Small intestine (tissue), 16 donors: ENCODE results near the gene KIR2DL1. TPM values are rescaled to one million over a fixed set of nuclear protein-coding genes. Genes with fewer than 3 reads are reported as not detected.
"Not testable (repeated sequence)": the region's sequence is repeated elsewhere in the genome, so short reads cannot be mapped to it uniquely, and the experiment has no call there.

ENCODE experiments used
- DNase-seq, 2 donors: peaks; one replicate each; pipeline versions ENCODE4 v3.0.0 to v3.0.0-alpha.2; 2013
- FAIRE-seq: peaks from 2 replicates; lab custom pipeline; 2012; peaks lifted over from hg19 to GRCh38; lab: Jason Lieb, UNC
- H3K27ac ChIP-seq, 3 donors: one replicate each; pipeline ENCODE4 v1.5.1; 2013; ENCODE audit warnings: low read length in 2 of 3, mild to moderate bottlenecking in 2 of 3, control low read depth in 1 of 3, inconsistent platforms in 1 of 3, low read depth in 1 of 3, moderate library complexity in 1 of 3
- H3K27me3 ChIP-seq, 3 donors: one replicate each; pipeline ENCODE4 v1.6.1; 2013; ENCODE audit warnings: low read length in 3 of 3, inconsistent platforms in 1 of 3; ENCODE audit not compliant: control insufficient read depth in 3 of 3, insufficient read depth in 3 of 3
- H3K36me3 ChIP-seq, 3 donors: one replicate each; pipeline ENCODE4 v1.6.1; 2013; ENCODE audit warnings: low read length in 3 of 3, inconsistent platforms in 1 of 3, low read depth in 1 of 3, mild to moderate bottlenecking in 1 of 3, moderate library complexity in 1 of 3; ENCODE audit not compliant: control insufficient read depth in 3 of 3, insufficient read depth in 2 of 3
- H3K4me1 ChIP-seq, 3 donors: one replicate each; pipeline ENCODE4 v1.6.1; 2013; ENCODE audit warnings: low read length in 2 of 3, inconsistent platforms in 1 of 3, low read depth in 1 of 3, mild to moderate bottlenecking in 1 of 3, moderate library complexity in 1 of 3; ENCODE audit not compliant: control insufficient read depth in 3 of 3, insufficient read depth in 2 of 3
- H3K4me3 ChIP-seq, 3 donors: one replicate each; pipeline ENCODE4 v1.5.1; 2013; ENCODE audit warnings: low read length in 3 of 3, control low read depth in 1 of 3, inconsistent platforms in 1 of 3, low read depth in 1 of 3, mild to moderate bottlenecking in 1 of 3, moderate library complexity in 1 of 3
- H3K9me3 ChIP-seq, 2 donors: one replicate each; pipeline ENCODE4 v1.6.1; 2013; ENCODE audit warnings: low read depth in 1 of 2, low read length in 1 of 2; ENCODE audit not compliant: control insufficient read depth in 2 of 2, insufficient read depth in 1 of 2
- WGBS, 3 donors: extraction: QIAGEN DNeasy Blood & Tissue Kit; methylation state at CpG; one replicate each; pipeline ENCODE4 v1.1.7; 2013; 5-methylcytosine and 5-hydroxymethylcytosine counted together
- long read RNA-seq, 10 donors: transcript quantifications; one replicate each; lab custom pipeline, GENCODE V29; 2026
- polyA plus RNA-seq, 4 donors: library from polyadenylated mRNA; stranded (reverse) in 3 of 4; unstranded in 1 of 4; fragments of 200-250 nt in 3 of 4; fragments of 120-200 nt in 1 of 4; gene quantifications; one replicate each; pipeline versions ENCODE4 v1.2.1 to v1.2.3, GENCODE V29; 2013
- donor health status: healthy with polysubstance abuse.
- donor health status: control.
- donor health status: control.
- donor health status: Bipolar disorder and iron deficiency.
- donor health status: healthy.

Gene KIR2DL1
- under 1 TPM in 2 of 4 donors, not detected in 2; 0.04 to 0.07 TPM for polyA plus RNA-seq
- long read RNA-seq, donor 1, result 0 reads
- long read RNA-seq, donor 2, result 0 reads
- long read RNA-seq, donor 3, result 0 reads
- long read RNA-seq, donor 4, result 0 reads
- long read RNA-seq, donor 5, result 0 reads
- long read RNA-seq, donor 6, result 0 reads
- long read RNA-seq, donor 7, result 0 reads
- long read RNA-seq, donor 8, result 0 reads
- long read RNA-seq, donor 9, result 0 reads
- long read RNA-seq, donor 10, result 0 reads

DNA sequence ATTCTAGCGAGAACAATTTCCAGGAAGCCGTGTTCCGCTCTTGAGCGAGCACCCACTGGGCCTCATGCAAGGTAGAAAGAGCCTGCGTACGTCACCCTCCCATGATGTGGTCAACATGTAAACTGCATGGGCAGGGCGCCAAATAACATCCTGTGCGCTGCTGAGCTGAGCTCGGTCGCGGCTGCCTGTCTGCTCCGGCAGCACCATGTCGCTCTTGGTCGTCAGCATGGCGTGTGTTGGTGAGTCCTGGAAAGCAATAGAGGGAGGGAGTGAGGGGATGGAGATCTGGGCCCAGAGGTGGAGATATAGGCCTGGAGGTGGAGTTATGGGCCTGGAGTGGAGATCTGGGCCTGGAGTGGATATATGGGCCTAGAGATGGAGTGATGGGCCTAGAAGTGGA lies at the start of gene KIR2DL1:
TSS of gene KIR2DL1 (plus strand) at position 148 of the 400 bp plus-strand sequence. CDS start at position 206, 58 bp downstream.
- not testable (repeated sequence) for H3K27me3 ChIP-seq, H3K27ac ChIP-seq, H3K4me3 ChIP-seq, DNase-seq, H3K36me3 ChIP-seq, H3K4me1 ChIP-seq, FAIRE-seq
- peaks cover 0 to 28% of the 10 kb centered on the region in 2 donors for H3K9me3 ChIP-seq
- 92 to 93% (median 92%) methylated on average over 14 to 15 of the region's 15 CpGs for WGBS, 3 donors

DNA sequence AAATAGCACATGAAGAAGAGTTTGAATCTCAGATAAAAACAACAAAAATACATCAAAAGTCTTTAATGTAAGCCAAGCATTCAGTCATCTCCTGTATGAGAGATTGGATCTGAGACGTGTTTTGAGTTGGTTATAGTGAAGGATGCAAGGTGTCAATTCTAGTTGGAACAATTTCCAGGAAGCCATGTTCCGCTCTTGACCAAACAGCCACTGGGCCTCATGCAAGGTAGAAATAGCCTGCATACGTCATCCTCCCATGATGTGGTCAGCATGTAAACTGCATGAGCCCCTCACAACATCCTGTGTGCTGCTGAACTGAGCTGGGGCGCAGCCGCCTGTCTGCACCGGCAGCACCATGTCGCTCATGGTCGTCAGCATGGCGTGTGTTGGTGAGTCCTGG lies 45.5 kb upstream of the KIR2DL1 start, which contains the start of gene KIR3DL3:
TSS of gene KIR3DL3 (plus strand) at position 301 of the 400 bp plus-strand sequence. CDS start at position 356, 55 bp downstream.
- 81 to 87% (median 85%) methylated on average over 9 of the region's 9 CpGs for WGBS, 3 donors

GRCh38 chr19:54724644-54725043 lies 44.9 kb upstream of the KIR2DL1 start:
- Histone ChIP-seq H3K4me1 (no peaks in the 10 kb centered on the region), H3K27me3 (no peaks in the 10 kb centered on the region), H3K36me3 (no peaks in the 10 kb centered on the region), H3K9me3 (peaks cover 0 to 4% of the 10 kb centered on the region in 2 donors), H3K27ac (no peak overlapping the region), H3K4me3 (no peak overlapping the region)
- 56 to 64% (median 62%) methylated on average over 3 of the region's 3 CpGs for WGBS, 3 donors
- FAIRE-seq (no peak), DNase-seq (no peak)

More for the DNA sequence above, 45.5 kb upstream of the KIR2DL1 start, which contains the start of gene KIR3DL3:
- no peak within 1 kb of the TSS for H3K27ac ChIP-seq
- H3K4me3 ChIP-seq, result no peak within 1 kb of the TSS
- no peaks in the 10 kb centered on the region for H3K27me3 ChIP-seq
- no peak for FAIRE-seq
- H3K4me1 ChIP-seq, result no peaks in the 10 kb centered on the region
- peaks cover 0 to 4% of the 10 kb centered on the region in 2 donors for H3K9me3 ChIP-seq
- no peak for DNase-seq
- no peaks in the 10 kb centered on the region for H3K36me3 ChIP-seq

DNA sequence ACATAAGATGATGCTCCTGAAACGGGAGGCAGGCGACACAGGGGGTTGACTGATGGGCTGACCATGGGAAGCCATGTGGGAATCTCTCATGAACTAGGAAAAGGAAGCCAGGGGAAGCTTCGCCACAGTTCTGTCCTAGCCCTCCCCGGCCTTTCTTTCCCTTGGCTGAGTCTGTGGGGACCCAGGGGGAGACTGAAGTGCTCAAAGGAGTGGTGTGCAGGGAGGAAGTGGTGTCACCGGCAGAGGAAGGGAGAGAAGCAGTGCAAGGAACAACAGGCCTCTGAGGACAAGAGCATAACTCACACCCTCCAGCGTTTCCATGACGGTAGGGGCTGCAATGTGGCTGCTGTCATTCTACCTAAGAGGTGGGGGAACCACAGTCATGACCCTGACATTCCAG lies 44.3 kb upstream of the KIR2DL1 start:
- FAIRE-seq, result no peak
- WGBS, 3 donors, result 76 to 84% (median 78%) methylated on average over 7 of the region's 7 CpGs

DNA sequence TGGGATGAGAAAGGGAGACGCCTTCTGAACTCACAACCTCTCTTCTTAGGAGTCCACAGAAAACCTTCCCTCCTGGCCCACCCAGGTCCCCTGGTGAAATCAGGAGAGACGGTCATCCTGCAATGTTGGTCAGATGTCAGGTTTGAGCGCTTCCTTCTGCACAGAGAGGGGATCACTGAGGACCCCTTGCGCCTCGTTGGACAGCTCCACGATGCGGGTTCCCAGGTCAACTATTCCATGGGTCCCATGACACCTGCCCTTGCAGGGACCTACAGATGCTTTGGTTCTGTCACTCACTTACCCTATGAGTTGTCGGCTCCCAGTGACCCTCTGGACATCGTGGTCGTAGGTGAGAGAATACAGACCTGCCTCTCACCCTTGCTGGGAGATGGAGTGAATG lies 42.0 kb upstream of the KIR2DL1 start:
- Histone ChIP-seq H3K9me3 (peaks cover 0 to 4% of the 10 kb centered on the region in 2 donors), H3K4me1 (no peaks in the 10 kb centered on the region), H3K4me3 (no peak overlapping the region), H3K36me3 (no peaks in the 10 kb centered on the region), H3K27me3 (no peaks in the 10 kb centered on the region), H3K27ac (no peak overlapping the region)
- FAIRE-seq (no peak), DNase-seq (no peak)
- WGBS, 3 donors, result 70 to 80% (median 73%) methylated on average over 10 of the region's 10 CpGs

More for the DNA sequence above, 44.3 kb upstream of the KIR2DL1 start:
- DNase-seq, result no peak
- no peaks in the 10 kb centered on the region for H3K4me1 ChIP-seq
- H3K36me3 ChIP-seq, result no peaks in the 10 kb centered on the region
- no peak overlapping the region for H3K4me3 ChIP-seq
- no peak overlapping the region for H3K27ac ChIP-seq
- H3K9me3 ChIP-seq, result peaks cover 0 to 4% of the 10 kb centered on the region in 2 donors
- no peaks in the 10 kb centered on the region for H3K27me3 ChIP-seq

GRCh38 chr19:54728167-54728566 lies 41.4 kb upstream of the KIR2DL1 start:
- 53 to 71% (median 66%) methylated on average over 3 of the region's 3 CpGs for WGBS, 3 donors
- no peaks in the 10 kb centered on the region for H3K36me3 ChIP-seq
- H3K27me3 ChIP-seq, result no peaks in the 10 kb centered on the region
- no peak overlapping the region for H3K27ac ChIP-seq
- FAIRE-seq, result no peak
- peaks cover 0 to 4% of the 10 kb centered on the region in 2 donors for H3K9me3 ChIP-seq
- H3K4me1 ChIP-seq, result no peaks in the 10 kb centered on the region
- no peak for DNase-seq
- H3K4me3 ChIP-seq, result no peak overlapping the region

- H3K36me3 ChIP-seq, result no peaks in the 10 kb centered on the region
- H3K4me3 ChIP-seq, result no peak overlapping the region
- no peaks in the 10 kb centered on the region for H3K4me1 ChIP-seq
- H3K9me3 ChIP-seq, result peaks cover 0 to 7% of the 10 kb centered on the region in 2 donors
- DNase-seq (no peak), FAIRE-seq (no peak)
- H3K27ac ChIP-seq, result no peak overlapping the region
- WGBS, 3 donors, result 67 to 75% (median 70%) methylated on average over 15 of the region's 15 CpGs
- no peaks in the 10 kb centered on the region for H3K27me3 ChIP-seq
Measured at GRCh38 chr19:54729416-54730188, 40.0 kb upstream of the KIR2DL1 start.

DNA sequence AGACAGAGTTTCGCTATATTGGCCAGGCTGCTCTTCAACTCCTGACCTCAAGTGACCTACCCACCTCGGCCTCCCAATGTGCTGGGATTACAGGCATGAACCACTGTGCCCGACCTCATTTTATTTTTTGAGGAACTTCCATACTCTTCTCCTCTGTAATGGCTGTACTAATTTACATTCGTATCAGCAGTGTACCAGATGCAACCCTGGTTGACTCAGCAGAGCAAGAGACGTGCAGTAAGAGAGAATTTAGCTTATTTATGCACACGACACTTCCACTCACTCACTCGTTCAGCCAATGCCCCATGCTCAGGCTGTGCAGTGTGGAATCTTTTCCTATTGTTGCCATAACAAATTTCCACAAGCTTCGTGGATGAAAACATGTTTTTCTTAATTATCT lies 38.4 kb upstream of the KIR2DL1 start:
- DNase-seq (no peak), FAIRE-seq (no peak)
- 50 to 60% (median 56%) methylated on average over 8 of the region's 8 CpGs for WGBS, 3 donors
- Histone ChIP-seq H3K4me1 (no peaks in the 10 kb centered on the region), H3K27me3 (no peaks in the 10 kb centered on the region), H3K36me3 (no peaks in the 10 kb centered on the region), H3K27ac (no peak overlapping the region), H3K4me3 (no peak overlapping the region), H3K9me3 (peaks cover 0 to 5% of the 10 kb centered on the region in 2 donors)
